ENCODE data around the gene HIVEP2.

HIVEP2 gene

GRCh38 chr6:142773859-142774648 is 170.9 kb downstream of the HIVEP2 start:
- DNase-seq (ENCODE audit: low spot score), result peak; percentile 61

- no peak for DNase-seq (ENCODE audit: low spot score)
Measured at GRCh38 chr6:142773324-142773723, 171.7 kb downstream of the HIVEP2 start.

- DNase-seq (ENCODE audit: low spot score), result no peak
Measured at GRCh38 chr6:142771162-142771561, 173.8 kb downstream of the HIVEP2 start.

GRCh38 chr6:142765306-142765705 is 179.7 kb downstream of the HIVEP2 start:
- no peak for DNase-seq (ENCODE audit: low spot score)

- no peak for DNase-seq (ENCODE audit: low spot score)
Measured at GRCh38 chr6:142764311-142764710, 180.7 kb downstream of the HIVEP2 start.

GRCh38 chr6:142763205-142763604 is 181.8 kb downstream of the HIVEP2 start:
- DNase-seq (ENCODE audit: low spot score), result no peak

- DNase-seq (ENCODE audit: low spot score), result no peak
Measured at GRCh38 chr6:142761756-142762155, 183.2 kb downstream of the HIVEP2 start.

GRCh38 chr6:142760152-142760551 is 184.8 kb downstream of the HIVEP2 start:
- no peak for DNase-seq (ENCODE audit: low spot score)

- DNase-seq (ENCODE audit: low spot score), result no peak
Measured at GRCh38 chr6:142758629-142759025, 186.3 kb downstream of the HIVEP2 start.

- no peak for DNase-seq (ENCODE audit: low spot score)
Measured at GRCh38 chr6:142757852-142758628, 186.9 kb downstream of the HIVEP2 start.

GRCh38 chr6:142756215-142756630 is 188.8 kb downstream of the HIVEP2 start:
- DNase-seq (ENCODE audit: low spot score), result peak; percentile 37

GRCh38 chr6:142753196-142753595 is 191.8 kb downstream of the HIVEP2 start:
- DNase-seq (ENCODE audit: low spot score), result no peak

GRCh38 chr6:142752348-142752747 is 192.6 kb downstream of the HIVEP2 start:
- DNase-seq (ENCODE audit: low spot score), result no peak

GRCh38 chr6:142751452-142751851 is 193.5 kb downstream of the HIVEP2 start:
- no peak for DNase-seq (ENCODE audit: low spot score)

GRCh38 chr6:142750998-142751397 is 194.0 kb downstream of the HIVEP2 start:
- DNase-seq (ENCODE audit: low spot score), result no peak

- no peak for DNase-seq (ENCODE audit: low spot score)
Measured at GRCh38 chr6:142749556-142749955, 195.4 kb downstream of the HIVEP2 start.

GRCh38 chr6:142746524-142746923 is 198.5 kb downstream of the HIVEP2 start:
- DNase-seq (ENCODE audit: low spot score), result peak; percentile 8

- no peak for DNase-seq (ENCODE audit: low spot score)
Measured at GRCh38 chr6:142744836-142745235, 200.1 kb downstream of the HIVEP2 start.

GRCh38 chr6:142740449-142740848 is 204.5 kb downstream of the HIVEP2 start:
- DNase-seq (ENCODE audit: low spot score), result no peak

GRCh38 chr6:142738731-142739130 is 206.2 kb downstream of the HIVEP2 start:
- DNase-seq (ENCODE audit: low spot score), result no peak

- no peak for DNase-seq (ENCODE audit: low spot score)
Measured at GRCh38 chr6:142738035-142738396, 207.0 kb downstream of the HIVEP2 start.

GRCh38 chr6:142737368-142738034 is 207.5 kb downstream of the HIVEP2 start:
- DNase-seq (ENCODE audit: low spot score), result peak; percentile 70

- DNase-seq (ENCODE audit: low spot score), result peak; percentile 25
Measured at GRCh38 chr6:142735204-142735603, 209.8 kb downstream of the HIVEP2 start.

All from SW480 (cell line).